Testis (tissue), 3 donors: Measurements from ENCODE around the gene CNTN6. TPM values are rescaled to one million over a fixed set of nuclear protein-coding genes. Genes with fewer than 3 reads are reported as not detected.

Experiments used
- DNase-seq: peaks from one replicate; pipeline ENCODE4 v3.0.0-alpha.2; 2019
- H3K27ac ChIP-seq, 2 donors: fragments of 200-600 bp; sonication (generic); one replicate each; pipeline ENCODE4 v1.5.1; 2019
- H3K27me3 ChIP-seq: fragments of 200-600 bp; sonication (generic); one replicate; pipeline ENCODE4 v1.5.1; 2019
- H3K36me3 ChIP-seq: fragments of 200-600 bp; sonication (generic); one replicate; pipeline ENCODE4 v1.5.1; 2017; ENCODE audit warnings: low read depth; ENCODE audit errors: missing control alignments
- H3K4me1 ChIP-seq: fragments of 200-600 bp; sonication (generic); one replicate; pipeline ENCODE4 v1.5.1; 2019
- H3K4me3 ChIP-seq, 2 donors: fragments of 200-600 bp; sonication (generic); one replicate each; pipeline ENCODE4 v1.5.1; 2017 to 2019
- H3K9me3 ChIP-seq: fragments of 200-600 bp; sonication (generic); one replicate; pipeline ENCODE4 v1.5.1; 2017
- CTCF ChIP-seq, 3 experiments: fragments of 450-650 bp in 2 of 3; fragments of 200-600 bp in 1 of 3; sonication (generic) in 1 of 3; IDR thresholded peaks; one replicate each; pipeline ENCODE4 v1.5.1; 2016 to 2019; ENCODE audit warnings: antibody characterized with exemption in 3 of 3, mild to moderate bottlenecking in 2 of 3, moderate library complexity in 1 of 3
- POLR2A ChIP-seq: fragments of 450-650 bp; IDR thresholded peaks from one replicate; pipeline ENCODE4 v1.6.1; 2017; ENCODE audit warnings: antibody characterized with exemption, mild to moderate bottlenecking, moderate library complexity
- WGBS, 2 donors: methylation state at CpG; one replicate each; pipeline ENCODE4 v1.1.5; 2018; 5-methylcytosine and 5-hydroxymethylcytosine counted together
- intact Hi-C: fragments of 100-400 bp; cut with DNase I; formaldehyde crosslinking; loops from one replicate; pipeline ENCODE4 v1.15.1; 2023; ENCODE audit warnings: low total_unique reads
- polyA plus RNA-seq: library from polyadenylated mRNA; stranded (reverse); fragments of 350-450 nt; fragmentation: Illumina TruSeq; extraction: RNeasy Lipid Tissue Mini Kit (QIAGEN cat#74804); gene quantifications from one replicate; pipeline ENCODE4 v1.2.3, GENCODE V29; 2014; ENCODE audit warnings: low read depth, low replicate concordance; ENCODE audit not compliant: insufficient read depth
- total RNA-seq, 2 donors: library from RNA; depleted of rRNA; stranded (reverse); fragments of >200 nt; gene quantifications; one replicate each; pipeline ENCODE4 v1.2.3, GENCODE V29; 2016

The CNTN6 gene
- total and polyA plus RNA-seq, 3 donors from 2014 or later: 0.22 to 0.74 (median 0.31) TPM

- WGBS, 2 donors: 73 to 78% methylated on average over 4 of the region's 4 CpGs
- no peak for TF ChIP-seq CTCF (IDR thresholded peaks at IDR 0.05)
- no peak for TF ChIP-seq POLR2A
- H3K27ac ChIP-seq: no peak overlapping the region
- H3K4me3 ChIP-seq: no peak overlapping the region
- no peaks in the 10 kb centered on the region for H3K27me3 ChIP-seq
- intact Hi-C loops: no loop called here
- no peaks in the 10 kb centered on the region for H3K9me3 ChIP-seq
- no peaks in the 10 kb centered on the region for H3K4me1 ChIP-seq
- no peaks in the 10 kb centered on the region for H3K36me3 ChIP-seq
- no peak for DNase-seq
Measured at GRCh38 chr3:1183320-1184048, 90.7 kb downstream of the CNTN6 start.

GRCh38 chr3:1190569-1190968 lies 97.7 kb downstream of the CNTN6 start:
- H3K4me3 ChIP-seq: no peak overlapping the region
- H3K4me1 ChIP-seq: no peaks in the 10 kb centered on the region
- intact Hi-C loops: no loop called here
- no peak for DNase-seq
- no peaks in the 10 kb centered on the region for H3K9me3 ChIP-seq
- no peaks in the 10 kb centered on the region for H3K36me3 ChIP-seq
- no peak for TF ChIP-seq CTCF (IDR thresholded peaks at IDR 0.05)
- no peak for TF ChIP-seq POLR2A
- no peaks in the 10 kb centered on the region for H3K27me3 ChIP-seq
- no peak overlapping the region for H3K27ac ChIP-seq
- WGBS, 2 donors: 68 to 76% methylated on average over 3 of the region's 3 CpGs

GRCh38 chr3:1191026-1191425 lies 98.2 kb downstream of the CNTN6 start:
- intact Hi-C loops: no loop called here
- no peaks in the 10 kb centered on the region for H3K9me3 ChIP-seq
- no peak for DNase-seq
- TF ChIP-seq CTCF (IDR thresholded peaks at IDR 0.05) (no peak), POLR2A (no peak)
- 88 to 96% methylated on average over 1 of the region's 1 CpG for WGBS, 2 donors
- no peaks in the 10 kb centered on the region for H3K27me3 ChIP-seq
- H3K4me3 ChIP-seq: no peak overlapping the region
- no peaks in the 10 kb centered on the region for H3K4me1 ChIP-seq
- no peaks in the 10 kb centered on the region for H3K36me3 ChIP-seq
- no peak overlapping the region for H3K27ac ChIP-seq

GRCh38 chr3:1195947-1196346 lies 103.1 kb downstream of the CNTN6 start:
- no peak for DNase-seq
- H3K27ac ChIP-seq: no peak overlapping the region
- H3K4me1 ChIP-seq: no peaks in the 10 kb centered on the region
- H3K27me3 ChIP-seq: no peaks in the 10 kb centered on the region
- intact Hi-C loops: no loop called here
- WGBS, 2 donors: 28 to 62% methylated on average over 1 of the region's 1 CpG
- no peak for TF ChIP-seq CTCF (IDR thresholded peaks at IDR 0.05)
- no peak for TF ChIP-seq POLR2A
- no peaks in the 10 kb centered on the region for H3K9me3 ChIP-seq
- no peak overlapping the region for H3K4me3 ChIP-seq
- H3K36me3 ChIP-seq: no peaks in the 10 kb centered on the region

- 64 to 79% methylated on average over 2 of the region's 2 CpGs for WGBS, 2 donors
- TF ChIP-seq POLR2A: no peak
- no peak for TF ChIP-seq CTCF (IDR thresholded peaks at IDR 0.05)
- no peaks in the 10 kb centered on the region for H3K36me3 ChIP-seq
- no peaks in the 10 kb centered on the region for H3K27me3 ChIP-seq
- no peak overlapping the region for H3K4me3 ChIP-seq
- H3K4me1 ChIP-seq: no peaks in the 10 kb centered on the region
- H3K9me3 ChIP-seq: no peaks in the 10 kb centered on the region
- no peak overlapping the region for H3K27ac ChIP-seq
- intact Hi-C loops: no loop called here
- DNase-seq: no peak
Measured at GRCh38 chr3:1197051-1197450, 104.2 kb downstream of the CNTN6 start.
